Measurements from ENCODE around the gene UNC5CL. TPM values are rescaled to one million over a fixed set of nuclear protein-coding genes. Genes with fewer than 3 reads are reported as not detected.

UNC5CL gene
- total RNA-seq, 3 donors from 2014 or later (not counting 1 experiment from before 2014, with no cell fraction given), result 2.1 to 5.3 (median 4.4) TPM

- no peaks in the 10 kb centered on the region for H3K36me3 ChIP-seq (ENCODE audit: control insufficient read depth, insufficient read depth, low read length)
- Mint-ChIP-seq H3K27me3 (ENCODE audit: low read depth in 2 of 2) (no peaks in the 10 kb centered on the region), H3K27ac (no peak overlapping the region), H3K36me3 (no peaks in the 10 kb centered on the region), H3K9me3 (no peaks in the 10 kb centered on the region), H3K4me3 (no peak overlapping the region), H3K4me1 (peaks cover 15 to 18% of the 10 kb centered on the region in 2 donors)
- ATAC-seq (no peak), DNase-seq (no peak)
- no peaks in the 10 kb centered on the region for H3K9me3 ChIP-seq (ENCODE audit: control insufficient read depth, insufficient read depth, low read length)
- H3K4me1 ChIP-seq (ENCODE audit: control insufficient read depth, insufficient read depth, low read length), result peaks cover 13% of the 10 kb centered on the region
- intact Hi-C loops (cut with micrococcal nuclease), result no loop called here
- TF ChIP-seq CTCF (IDR thresholded peaks at IDR 0.05), result no peak
- WGBS (ENCODE audit: insufficient coverage), result 90% methylated on average over 9 of the region's 9 CpGs
- H3K4me3 ChIP-seq (ENCODE audit: low read length), result no peak overlapping the region
- H3K27me3 ChIP-seq (ENCODE audit: control insufficient read depth, insufficient read depth, low read length), result no peaks in the 10 kb centered on the region
- no peak overlapping the region for H3K27ac ChIP-seq (ENCODE audit: low read length)
Measured at GRCh38 chr6:41047745-41048732, 9.0 kb upstream of the UNC5CL start.

GRCh38 chr6:41047306-41047705, 8.3 kb upstream of the UNC5CL start:
- intact Hi-C loops (cut with micrococcal nuclease), result no loop called here
- Mint-ChIP-seq H3K27me3 (ENCODE audit: low read depth in 2 of 2) (no peaks in the 10 kb centered on the region), H3K9me3 (no peaks in the 10 kb centered on the region), H3K4me3 (no peak overlapping the region), H3K27ac (no peak overlapping the region), H3K4me1 (peaks cover 8 to 11% of the 10 kb centered on the region in 2 donors), H3K36me3 (no peaks in the 10 kb centered on the region)
- H3K27me3 ChIP-seq (ENCODE audit: control insufficient read depth, insufficient read depth, low read length), result no peaks in the 10 kb centered on the region
- H3K4me1 ChIP-seq (ENCODE audit: control insufficient read depth, insufficient read depth, low read length), result peaks cover 8% of the 10 kb centered on the region
- no peaks in the 10 kb centered on the region for H3K36me3 ChIP-seq (ENCODE audit: control insufficient read depth, insufficient read depth, low read length)
- ATAC-seq, result no peak
- H3K4me3 ChIP-seq (ENCODE audit: low read length), result no peak overlapping the region
- 94% methylated on average over 2 of the region's 2 CpGs for WGBS (ENCODE audit: insufficient coverage)
- H3K9me3 ChIP-seq (ENCODE audit: control insufficient read depth, insufficient read depth, low read length), result no peaks in the 10 kb centered on the region
- H3K27ac ChIP-seq (ENCODE audit: low read length), result no peak overlapping the region
- DNase-seq, result no peak
- no peak for TF ChIP-seq CTCF (IDR thresholded peaks at IDR 0.05)

- WGBS (ENCODE audit: insufficient coverage), result 63% methylated on average over 1 of the region's 1 CpG
- Histone ChIP-seq H3K36me3 (ENCODE audit: control insufficient read depth, insufficient read depth, low read length) (no peaks in the 10 kb centered on the region), H3K9me3 (ENCODE audit: control insufficient read depth, insufficient read depth, low read length) (no peaks in the 10 kb centered on the region), H3K27me3 (ENCODE audit: control insufficient read depth, insufficient read depth, low read length) (no peaks in the 10 kb centered on the region), H3K4me3 (ENCODE audit: low read length) (no peak overlapping the region), H3K27ac (ENCODE audit: low read length) (no peak overlapping the region), H3K4me1 (ENCODE audit: control insufficient read depth, insufficient read depth, low read length) (no peaks in the 10 kb centered on the region)
- no peaks in the 10 kb centered on the region for H3K9me3 Mint-ChIP-seq
- no peaks in the 10 kb centered on the region for H3K4me1 Mint-ChIP-seq
- H3K36me3 Mint-ChIP-seq, result no peaks in the 10 kb centered on the region
- intact Hi-C loops (cut with micrococcal nuclease), result no loop called here
- no peaks in the 10 kb centered on the region for H3K27me3 Mint-ChIP-seq (ENCODE audit: low read depth in 2 of 2)
- DNase-seq, result no peak
- no peak for ATAC-seq
- no peak overlapping the region for H3K27ac Mint-ChIP-seq
- TF ChIP-seq CTCF (IDR thresholded peaks at IDR 0.05), result no peak
- no peak overlapping the region for H3K4me3 Mint-ChIP-seq
Measured at GRCh38 chr6:41046084-41046483, 7.1 kb upstream of the UNC5CL start.
